Fibroblast of skin of scalp (primary cell): ENCODE measurements around the gene F2RL2. TPM values are rescaled to one million over a fixed set of nuclear protein-coding genes. Genes with fewer than 3 reads are reported as not detected.

ENCODE experiments used
- DNase-seq: peaks from one replicate; pipeline ENCODE4 v3.0.0-alpha.2; 2013
- polyA plus RNA-seq, 2 experiments: library from polyadenylated mRNA; unstranded; fragments of 120-200 nt; gene quantifications; one replicate each; pipeline ENCODE4 v1.2.1, GENCODE V29; 2013; ENCODE audit not compliant: insufficient read length in 2 of 2

F2RL2 gene
- polyA plus RNA-seq (2013, experiment 1 of 2; ENCODE audit: insufficient read length) = 15.2 TPM
- 15.8 TPM for polyA plus RNA-seq (2013, experiment 2 of 2; ENCODE audit: insufficient read length)

GRCh38 chr5:76622973-76623596 lies at the start of gene F2RL2:
Gene F2RL2, minus strand, starts transcription at chr5:76623403. Its CDS starts 173 bp downstream, at chr5:76623230.
- peak; percentile 84 for DNase-seq

- DNase-seq = no peak
These were observed 49.0 kb upstream of the F2RL2 start for GRCh38 chr5:76672242-76672641.

GRCh38 chr5:76670508-76670907 lies 47.3 kb upstream of the F2RL2 start:
- no peak for DNase-seq

- no peak for DNase-seq
These were observed 46.0 kb upstream of the F2RL2 start for GRCh38 chr5:76669245-76669644.

GRCh38 chr5:76667495-76667894 lies 44.3 kb upstream of the F2RL2 start:
- DNase-seq = no peak

GRCh38 chr5:76664079-76664478 lies 40.9 kb upstream of the F2RL2 start:
- no peak for DNase-seq

- DNase-seq = no peak
These were observed 40.4 kb upstream of the F2RL2 start for GRCh38 chr5:76663573-76663972.

- DNase-seq = no peak
These were observed 39.3 kb upstream of the F2RL2 start for GRCh38 chr5:76662521-76662920.

- DNase-seq = no peak
These were observed 37.2 kb upstream of the F2RL2 start for GRCh38 chr5:76660360-76660759.

- no peak for DNase-seq
These were observed 34.6 kb upstream of the F2RL2 start for GRCh38 chr5:76657683-76658311.

GRCh38 chr5:76657091-76657490 lies 33.9 kb upstream of the F2RL2 start:
- DNase-seq = no peak

GRCh38 chr5:76652809-76653414 lies 29.7 kb upstream of the F2RL2 start:
- no peak for DNase-seq

GRCh38 chr5:76649140-76649539 lies 25.9 kb upstream of the F2RL2 start:
- no peak for DNase-seq

GRCh38 chr5:76643371-76643770 lies 20.2 kb upstream of the F2RL2 start:
- DNase-seq = no peak

- peak; percentile 59 for DNase-seq
These were observed 19.3 kb upstream of the F2RL2 start for GRCh38 chr5:76642390-76643040.

- DNase-seq = peak; percentile 80
These were observed 18.4 kb upstream of the F2RL2 start for GRCh38 chr5:76641514-76642120.

GRCh38 chr5:76638479-76638878 lies 15.3 kb upstream of the F2RL2 start:
- peak; percentile 19 for DNase-seq

GRCh38 chr5:76637490-76637889 lies 14.3 kb upstream of the F2RL2 start:
- no peak for DNase-seq

GRCh38 chr5:76634661-76635060 lies 11.5 kb upstream of the F2RL2 start:
- no peak for DNase-seq

GRCh38 chr5:76626738-76627137 lies 3.5 kb upstream of the F2RL2 start:
- no peak for DNase-seq

GRCh38 chr5:76625087-76625815 lies 2.0 kb upstream of the F2RL2 start:
- no peak for DNase-seq

GRCh38 chr5:76622076-76622475 lies 1.1 kb downstream of the F2RL2 start:
- DNase-seq = no peak
